Fibroblast of pulmonary artery (primary cell): ENCODE measurements around the gene NUB1.

ENCODE experiments used
- DNase-seq: peaks from one replicate; pipeline ENCODE4 v3.0.0-alpha.2; 2010; ENCODE audit warnings: low read depth
- H3K4me3 ChIP-seq: replicated peaks from 2 replicates; pipeline ENCODE4 v1.5.1; 2011; ENCODE audit warnings: low read depth, mild to moderate bottlenecking, control low read depth, low read length, moderate library complexity
- CTCF ChIP-seq: IDR thresholded peaks from 2 replicates; pipeline ENCODE4 v1.5.1; 2011; ENCODE audit warnings: mild to moderate bottlenecking, control low read depth, low read length, inconsistent platforms; ENCODE audit errors: missing control alignments

NUB1 gene

GRCh38 chr7:151392426-151392825 is 50.8 kb downstream of the NUB1 start:
- H3K4me3 ChIP-seq, result no peak overlapping the region
- TF ChIP-seq CTCF, result no peak
- no peak for DNase-seq

GRCh38 chr7:151393031-151393977 is 51.7 kb downstream of the NUB1 start:
- H3K4me3 ChIP-seq, result no peak overlapping the region
- no peak for TF ChIP-seq CTCF
- no peak for DNase-seq

GRCh38 chr7:151394076-151395035 is 52.7 kb downstream of the NUB1 start:
- no peak for TF ChIP-seq CTCF
- H3K4me3 ChIP-seq, result no peak overlapping the region
- no peak for DNase-seq

- no peak for DNase-seq
- no peak overlapping the region for H3K4me3 ChIP-seq
- TF ChIP-seq CTCF, result no peak
Observed at GRCh38 chr7:151395036-151395367, 53.4 kb downstream of the NUB1 start.

- no peak for DNase-seq
- H3K4me3 ChIP-seq, result no peak overlapping the region
- no peak for TF ChIP-seq CTCF
Observed at GRCh38 chr7:151396328-151396970, 54.8 kb downstream of the NUB1 start.

- no peak for DNase-seq
- no peak overlapping the region for H3K4me3 ChIP-seq
- no peak for TF ChIP-seq CTCF
Observed at GRCh38 chr7:151397026-151397425, 55.4 kb downstream of the NUB1 start.
